Measurements from ENCODE around the gene HS1BP3. TPM values are rescaled to one million over a fixed set of nuclear protein-coding genes. Genes with fewer than 3 reads are reported as not detected.

The HS1BP3 gene
- total and polyA plus RNA-seq, 2 of the 13 experiments (the other 11 are each of a cell fraction or from before 2014, with no cell fraction given) = 15.2 to 22.0 TPM

GRCh38 chr2:20596973-20597859 lies 53.7 kb downstream of the HS1BP3 start (continued):
- peak; percentile 79 for TF ChIP-seq XRCC5 (optimal IDR thresholded peaks at IDR 0.05; ENCODE audit: low read length)
- peak; percentile 88 for TF ChIP-seq ZNF691 (CRISPR knock-in tag; IDR thresholded peaks at IDR 0.05; ENCODE audit: borderline replicate concordance, low read depth)
- peak; percentile 83; the same call in 1 of the 2 replicates for TF ChIP-seq HBP1 (CRISPR knock-in tag; IDR thresholded peaks at IDR 0.05; ENCODE audit: low read depth)
- peak; percentile 99 for TF ChIP-seq KDM6A (CRISPR knock-in tag; IDR thresholded peaks at IDR 0.05; ENCODE audit: low read depth)
- TF ChIP-seq TGIF2 (CRISPR knock-in tag; IDR thresholded peaks at IDR 0.05) = peak; percentile 65; the same call in 1 of the 2 replicates
- TF ChIP-seq ZNF292 (CRISPR knock-in tag; IDR thresholded peaks at IDR 0.05; ENCODE audit: borderline replicate concordance, low read depth) = peak; percentile 87; the same call in 1 of the 2 replicates
- TF ChIP-seq GMEB2 (CRISPR knock-in tag; IDR thresholded peaks at IDR 0.05; ENCODE audit: low read depth) = no peak
- no peak for TF ChIP-seq MLLT10 (CRISPR knock-in tag; IDR thresholded peaks at IDR 0.05)
- TF ChIP-seq ZNF362 (CRISPR knock-in tag; IDR thresholded peaks at IDR 0.05; ENCODE audit: borderline replicate concordance) = peak; percentile 75
- peak; percentile 95 for TF ChIP-seq ZNF572 (CRISPR knock-in tag; IDR thresholded peaks at IDR 0.05)
- TF ChIP-seq SMAD3 (CRISPR knock-in tag; IDR thresholded peaks at IDR 0.05) = peak; percentile 97
- TF ChIP-seq MTF2 (CRISPR knock-in tag; IDR thresholded peaks at IDR 0.05; ENCODE audit: borderline replicate concordance) = no peak
- peak; percentile 95 for TF ChIP-seq HOXA3 (CRISPR knock-in tag; IDR thresholded peaks at IDR 0.05)
- no peak for TF ChIP-seq NFATC3 (CRISPR knock-in tag; IDR thresholded peaks at IDR 0.05)
- TF ChIP-seq ZNF83 (CRISPR knock-in tag; IDR thresholded peaks at IDR 0.05; ENCODE audit: borderline replicate concordance) = no peak
- TF ChIP-seq AHDC1 (CRISPR knock-in tag; IDR thresholded peaks at IDR 0.05; ENCODE audit: borderline replicate concordance) = peak; percentile 87; the same call in 1 of the 2 replicates
- TF ChIP-seq ZNF207 (IDR thresholded peaks at IDR 0.05; ENCODE audit: borderline replicate concordance) = no peak
- TF ChIP-seq FOXO1 (CRISPR knock-in tag; IDR thresholded peaks at IDR 0.05) = peak; percentile 98

All from HepG2 (cell line).